Stimulated activated CD4-positive, alpha-beta T cell treated with anti-CD3 and anti-CD28 coated beads, Interleukin-1b, Interleukin-23, amount 100 ng/mL, for 24 hours (primary cell): ENCODE measurements around the gene NSD2.

Experiments used
- DNase-seq, 4 experiments: peaks; one replicate each; pipeline ENCODE4 v3.0.0-alpha.2; 2020; ENCODE audit warnings: low read depth in 4 of 4, low spot score in 1 of 4

NSD2 gene

DNA sequence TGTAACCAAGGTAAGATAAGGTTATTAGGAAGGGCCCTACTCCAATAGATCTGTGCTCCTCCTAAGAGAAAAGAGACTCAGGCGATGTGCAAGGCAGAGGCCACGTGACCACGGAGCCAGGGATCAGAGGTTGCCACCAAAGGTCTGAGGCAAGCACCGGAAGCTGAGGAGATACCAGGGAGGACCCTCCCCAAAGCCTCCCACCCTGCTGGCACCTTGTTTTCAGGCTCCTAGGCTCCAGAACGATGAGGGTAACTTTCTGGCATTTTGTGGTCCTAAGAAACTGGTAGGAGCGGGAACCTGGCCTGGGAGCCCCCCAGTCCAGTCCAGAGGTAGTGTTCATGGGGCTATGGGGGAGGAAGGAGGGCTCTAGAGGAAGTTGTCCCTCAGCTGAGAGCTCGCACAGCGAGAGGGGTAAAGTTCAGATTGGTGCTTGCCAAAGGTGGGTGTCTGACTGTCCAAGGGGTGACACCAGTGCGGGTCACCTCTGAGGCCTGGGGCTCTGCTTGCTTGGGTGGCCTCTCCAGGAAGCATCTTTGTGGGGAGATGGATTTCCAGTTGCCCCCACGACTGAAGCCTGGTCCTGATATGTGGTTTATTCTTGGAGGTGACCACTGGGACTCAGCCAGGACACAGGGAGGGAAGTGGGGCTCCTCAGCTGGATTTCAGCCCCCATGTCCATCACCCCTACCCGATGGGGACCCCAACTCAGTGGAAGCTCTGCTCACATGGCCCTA is 7.7 kb upstream of the NSD2 start:
- no peak for DNase-seq

DNA sequence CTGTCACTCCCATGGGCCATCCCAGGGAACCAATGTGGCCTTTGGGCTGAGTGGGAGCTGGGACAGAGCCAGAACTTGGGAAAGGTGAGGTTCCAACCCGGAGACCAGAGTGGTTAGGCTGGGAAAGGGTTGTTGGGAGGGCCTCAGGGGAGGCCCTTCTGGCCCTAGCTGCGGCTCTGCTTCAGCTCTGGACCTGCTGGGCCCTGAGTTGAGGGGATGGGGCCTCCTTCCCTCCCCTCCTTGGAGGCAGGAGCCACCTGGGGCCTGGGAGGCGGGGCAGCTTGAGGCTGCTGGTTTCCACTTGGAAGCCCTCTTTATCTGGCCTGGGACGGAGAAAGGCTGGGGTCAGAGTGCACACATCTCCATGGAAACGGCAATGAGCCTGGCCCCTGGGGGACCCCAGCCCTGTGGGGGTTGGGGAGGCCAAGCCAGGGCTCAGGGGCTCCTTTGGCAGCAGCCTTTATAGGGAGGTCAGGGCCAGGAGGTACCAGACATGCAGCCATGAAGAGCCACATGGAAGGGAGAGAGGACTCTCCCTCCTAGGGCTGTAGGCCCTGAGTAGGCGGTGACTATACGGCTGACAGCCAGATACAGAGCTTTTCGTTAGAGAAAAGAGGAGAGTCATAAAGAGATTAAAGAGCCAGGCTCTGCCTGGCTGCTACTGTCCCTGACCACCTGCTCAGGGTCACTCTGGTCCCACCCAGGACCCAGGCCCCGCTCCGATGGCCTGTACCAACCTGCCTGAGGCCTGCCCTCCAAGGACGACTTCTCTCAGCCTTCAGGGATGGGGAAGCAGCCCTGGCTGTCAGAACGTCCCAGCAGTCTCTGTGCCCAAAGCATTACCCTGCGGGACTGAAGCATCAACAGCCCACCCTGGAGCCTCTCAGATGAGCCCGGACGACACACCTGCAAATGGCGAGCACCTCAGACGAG is 6.9 kb upstream of the NSD2 start:
- DNase-seq: no peak

DNA sequence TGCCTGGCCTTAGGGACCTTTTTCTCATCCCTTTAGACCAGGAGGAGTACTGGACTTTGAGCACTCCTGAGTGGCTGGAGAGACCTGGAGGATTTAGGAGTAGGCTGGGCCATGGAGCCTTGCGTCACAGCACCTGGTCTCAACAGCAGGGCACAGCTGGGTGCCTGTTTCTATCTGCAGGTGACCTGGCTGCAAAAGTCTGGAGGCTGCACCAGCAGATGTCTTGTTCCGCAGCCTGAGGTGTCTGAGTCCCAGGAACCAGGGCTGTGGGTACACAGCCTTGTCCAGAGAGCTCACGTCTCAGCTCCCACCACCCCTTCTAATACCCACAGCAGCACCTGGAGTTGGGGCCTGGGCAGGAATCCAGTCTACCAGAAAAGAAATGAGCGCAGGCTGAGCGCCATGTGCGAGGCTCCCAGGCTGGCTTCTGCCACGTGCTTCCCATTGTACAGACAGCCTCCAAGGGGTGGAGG is 5.0 kb upstream of the NSD2 start:
- DNase-seq: no peak

DNA sequence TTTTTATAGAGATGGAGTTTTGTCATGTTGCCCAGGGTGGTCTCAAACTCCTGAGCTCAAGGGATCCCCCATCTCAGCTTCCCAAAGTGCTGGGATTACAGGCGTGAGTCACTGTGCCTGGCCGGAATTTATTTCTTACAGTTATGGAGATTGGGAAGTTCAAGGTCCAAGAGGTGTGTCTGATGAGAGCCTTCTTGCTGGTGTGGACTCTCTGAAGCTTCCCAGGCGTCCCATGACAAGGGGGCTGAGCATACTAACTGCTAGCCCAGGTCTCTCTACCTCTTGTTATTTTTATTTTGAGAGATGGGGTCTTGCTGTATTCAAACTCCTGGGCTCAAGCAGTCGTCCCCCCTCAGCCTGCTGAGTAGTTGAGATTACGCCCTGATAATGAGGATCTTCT is 2.9 kb upstream of the NSD2 start:
- DNase-seq: no peak

DNA sequence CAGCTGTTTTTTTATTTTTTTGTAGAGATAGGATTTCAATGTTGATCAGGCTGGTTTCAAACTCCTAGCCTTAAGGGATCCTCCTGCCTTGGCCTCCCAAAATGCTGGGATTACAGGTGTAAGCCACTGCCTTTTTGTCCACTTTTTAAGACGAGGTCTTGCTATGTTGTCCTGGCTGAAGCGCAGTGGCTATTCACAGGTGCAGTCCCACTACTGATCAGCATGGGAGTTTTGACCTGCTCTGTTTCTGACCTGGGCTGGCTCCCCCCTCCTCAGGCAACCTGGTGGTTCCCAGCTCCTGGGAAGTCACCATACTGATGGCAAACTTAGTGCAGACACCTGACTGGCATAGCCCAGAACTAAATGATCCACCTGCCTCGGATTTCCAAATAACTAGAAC is 2.3 kb upstream of the NSD2 start:
- DNase-seq: no peak

DNA sequence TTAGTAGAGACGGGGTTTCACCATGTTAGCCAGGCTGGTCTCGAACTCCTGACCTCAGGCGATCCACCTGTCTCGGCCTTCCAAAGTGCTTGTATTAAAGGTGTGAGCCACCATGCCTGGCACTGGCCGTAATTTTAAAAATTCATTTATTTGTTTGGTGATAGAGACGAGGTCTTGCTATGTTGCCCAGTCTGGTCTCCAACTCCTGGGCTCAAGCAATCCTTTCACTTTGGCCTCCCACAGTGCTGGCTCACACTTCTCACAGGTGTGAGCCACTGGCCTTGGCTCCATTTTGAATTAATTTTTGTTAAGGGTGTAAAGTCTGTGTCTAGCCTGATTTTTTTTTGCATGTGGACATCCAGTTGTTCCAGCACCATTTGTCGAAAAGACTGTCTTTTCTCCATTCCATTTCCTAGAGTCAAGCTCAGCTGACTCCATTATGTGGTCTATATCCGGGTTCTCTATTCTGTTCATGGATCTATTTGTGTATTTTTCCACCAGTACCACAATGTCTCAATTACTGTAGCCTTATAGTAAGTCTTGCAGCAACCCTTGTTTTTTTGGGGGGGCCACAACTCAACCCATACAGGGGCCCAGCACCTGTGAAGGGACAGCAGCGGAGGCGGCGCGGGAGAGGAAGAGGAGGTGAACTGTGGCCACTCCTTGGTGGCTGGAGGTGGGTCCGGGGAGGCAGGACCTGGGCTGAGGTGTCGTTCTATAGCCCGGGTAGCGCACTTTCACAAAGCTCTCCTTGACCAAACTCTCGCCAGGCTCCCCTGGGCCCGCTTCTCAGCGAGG is 1.5 kb upstream of the NSD2 start:
- DNase-seq: no peak

DNA sequence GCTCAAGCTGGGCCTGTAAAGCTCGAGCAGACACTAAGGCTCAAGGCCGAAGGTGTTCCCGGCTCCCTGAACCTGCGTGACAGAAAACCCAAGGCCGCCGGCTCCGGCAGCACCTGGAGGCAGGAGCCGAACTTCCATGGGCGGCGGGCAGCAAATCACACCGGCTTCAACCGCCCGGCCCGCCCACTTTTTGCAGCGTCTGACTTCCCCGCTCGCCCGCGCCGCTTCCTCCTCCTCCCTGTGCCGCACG is 940 bp upstream of the NSD2 start:
- DNase-seq: peak; percentile 57 to 86 (median 76)

DNA sequence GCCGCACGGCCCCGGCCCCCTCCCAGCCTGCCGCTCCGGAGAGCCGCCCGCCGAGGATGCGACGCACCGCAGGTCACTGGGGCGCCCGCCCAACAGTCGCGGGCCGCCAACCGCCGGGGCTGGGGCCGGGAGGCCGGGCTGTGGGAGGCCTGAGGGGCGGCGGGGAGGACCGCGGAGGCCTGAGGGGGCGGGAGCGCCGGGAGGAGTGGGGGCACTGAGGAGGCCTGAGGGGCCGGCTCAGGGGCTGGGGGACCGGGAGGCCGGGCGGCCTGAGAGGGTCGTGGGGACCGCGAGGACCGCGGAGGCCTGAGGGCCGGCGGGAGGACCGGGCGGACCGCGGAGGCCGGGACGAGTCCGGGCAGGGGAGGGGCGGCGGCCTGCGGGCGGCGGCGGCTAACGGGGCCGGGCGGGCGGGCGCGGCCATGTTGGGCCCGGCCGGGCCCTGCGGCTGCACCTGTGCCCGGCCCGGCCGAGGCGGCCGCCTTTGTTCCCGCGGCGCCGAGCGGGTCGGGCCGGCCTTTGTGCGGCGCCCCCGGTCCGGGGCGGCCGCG is 353 bp downstream of the NSD2 start:
- DNase-seq: no peak

DNA sequence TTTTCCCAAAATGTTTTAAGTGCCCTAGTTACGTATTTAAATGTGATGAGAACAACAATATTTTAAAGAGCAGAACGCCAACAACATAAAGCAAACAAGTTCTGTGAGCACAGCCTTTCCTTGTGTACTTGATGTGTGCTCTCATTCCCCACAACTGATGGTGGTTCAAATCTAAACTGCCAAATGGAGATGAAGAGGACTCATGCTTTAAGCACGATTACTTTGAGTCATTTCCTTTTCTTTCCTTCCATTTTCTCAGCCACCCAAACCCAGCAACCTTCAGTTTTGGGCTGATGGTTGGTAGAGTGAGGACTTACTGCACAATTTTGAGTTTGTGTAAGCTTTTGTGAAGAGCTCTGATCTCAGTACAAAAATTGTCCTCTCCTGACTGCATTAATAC is 1.7 kb downstream of the NSD2 start:
- DNase-seq: no peak

DNA sequence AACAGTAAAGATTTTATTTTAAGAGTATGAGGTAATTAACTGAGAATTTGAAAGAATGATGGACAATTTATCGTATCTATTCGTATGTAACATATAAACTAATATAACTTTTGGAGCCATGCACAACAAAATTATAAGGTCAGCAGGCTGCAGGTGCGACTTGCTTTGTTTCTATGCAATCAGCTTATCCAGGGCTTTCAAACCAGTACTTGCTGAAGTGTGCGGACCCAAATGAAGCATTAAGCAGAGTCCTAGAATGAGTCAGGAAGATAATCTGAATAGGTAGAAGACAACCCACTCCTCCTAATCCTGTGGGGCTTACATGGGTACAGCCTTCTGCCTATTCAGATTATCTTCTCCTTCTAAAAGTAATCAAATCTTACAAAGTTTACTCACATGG is 2.1 kb downstream of the NSD2 start:
- DNase-seq: no peak

DNA sequence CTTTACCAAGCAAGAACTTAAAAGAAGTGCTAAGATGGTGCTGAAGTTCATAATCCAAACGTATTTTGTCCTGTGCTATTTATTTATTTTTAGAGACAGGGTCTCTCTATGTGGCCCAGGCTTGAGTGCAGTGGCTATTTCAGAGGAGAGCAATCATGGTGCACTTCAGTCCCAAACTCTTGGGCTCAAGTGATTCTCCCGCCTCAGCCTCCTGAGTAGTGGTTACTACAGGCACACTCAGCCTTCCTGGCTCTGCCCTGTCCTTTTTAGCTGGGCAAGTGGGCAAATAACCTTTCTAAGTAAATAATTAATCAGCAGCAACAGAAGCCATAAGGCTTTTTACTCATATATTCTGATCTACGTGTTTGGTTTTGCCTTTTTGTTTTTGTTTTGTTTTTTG is 2.6 kb downstream of the NSD2 start:
- DNase-seq: no peak

DNA sequence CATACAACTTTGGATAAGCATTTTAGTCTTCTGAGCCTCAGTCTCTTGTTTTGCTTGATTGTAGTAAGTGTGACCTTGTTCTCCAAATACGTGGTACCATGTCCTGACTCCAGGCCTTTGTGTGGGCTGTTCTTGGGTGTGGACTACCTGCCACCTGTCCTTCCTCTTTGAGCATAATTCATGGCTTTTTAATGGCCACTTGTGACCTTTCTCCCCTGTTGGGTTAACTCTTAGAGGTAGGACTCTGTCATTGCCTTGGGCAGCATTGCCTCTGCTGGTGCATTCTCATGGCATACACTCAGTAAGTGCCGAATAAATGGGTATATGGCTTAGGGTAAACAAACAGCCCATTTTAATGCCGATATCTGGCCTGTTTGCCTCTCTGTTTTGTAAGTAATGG is 3.0 kb downstream of the NSD2 start:
- DNase-seq: no peak

DNA sequence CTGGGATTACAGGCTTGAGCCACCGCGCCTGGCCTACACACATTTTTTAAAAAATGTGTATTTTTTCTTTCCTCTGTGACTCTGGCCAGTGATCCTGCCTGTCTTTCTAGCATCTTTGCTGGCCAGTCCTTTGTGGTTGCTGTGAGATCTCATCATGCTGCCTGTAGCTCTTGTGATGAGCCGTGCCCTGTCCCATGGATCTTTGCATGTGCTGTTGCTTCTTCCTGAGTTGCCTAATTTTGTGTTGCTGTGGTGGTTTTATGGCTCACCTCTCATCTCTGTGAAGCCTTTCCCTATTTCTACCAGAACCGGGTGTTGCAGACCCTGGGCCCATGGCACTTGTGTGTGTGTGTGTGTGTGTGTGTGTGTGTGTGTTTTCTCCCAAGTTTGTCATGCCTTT is 8.3 kb downstream of the NSD2 start:
- DNase-seq: no peak

DNA sequence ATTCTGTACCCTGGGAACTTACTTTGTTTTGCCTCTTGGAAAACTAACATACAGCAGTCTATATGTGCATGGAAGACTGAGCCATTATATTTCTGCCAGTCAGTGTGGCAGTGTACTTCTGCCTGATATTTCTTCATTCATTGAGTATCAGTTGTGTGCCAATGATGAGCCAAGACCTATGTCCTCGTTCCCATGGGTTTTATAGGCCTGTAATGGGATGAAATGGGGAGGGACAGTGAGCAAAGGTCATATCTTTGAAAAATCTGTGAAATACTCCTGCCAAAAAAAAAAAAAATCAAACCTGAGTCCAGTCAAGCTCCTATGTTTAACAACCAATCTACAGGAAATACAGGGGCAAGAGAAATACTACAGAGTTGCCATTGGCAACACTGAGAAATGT is 9.1 kb downstream of the NSD2 start:
- no peak for DNase-seq

DNA sequence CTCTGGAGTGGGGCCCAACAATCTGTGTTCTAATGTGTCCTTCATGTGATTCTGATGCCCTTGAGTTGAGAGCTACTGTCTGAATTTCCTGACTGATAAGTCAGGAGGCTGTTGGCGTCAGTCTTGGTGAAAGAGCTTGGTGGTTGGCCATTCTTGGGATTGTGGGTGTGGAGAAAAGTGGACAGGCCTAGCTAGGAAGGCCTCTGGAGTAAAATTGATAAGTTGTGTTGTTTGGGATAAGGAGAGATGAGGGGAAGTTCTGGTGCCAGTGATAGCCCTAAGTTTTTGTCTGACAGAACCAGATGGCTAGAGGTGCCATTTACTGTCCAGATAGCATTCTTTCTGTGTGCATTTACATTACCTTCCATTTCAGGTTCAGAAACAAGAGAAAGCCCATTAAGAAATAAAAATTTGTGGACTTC is 11.7 kb downstream of the NSD2 start:
- DNase-seq: no peak

DNA sequence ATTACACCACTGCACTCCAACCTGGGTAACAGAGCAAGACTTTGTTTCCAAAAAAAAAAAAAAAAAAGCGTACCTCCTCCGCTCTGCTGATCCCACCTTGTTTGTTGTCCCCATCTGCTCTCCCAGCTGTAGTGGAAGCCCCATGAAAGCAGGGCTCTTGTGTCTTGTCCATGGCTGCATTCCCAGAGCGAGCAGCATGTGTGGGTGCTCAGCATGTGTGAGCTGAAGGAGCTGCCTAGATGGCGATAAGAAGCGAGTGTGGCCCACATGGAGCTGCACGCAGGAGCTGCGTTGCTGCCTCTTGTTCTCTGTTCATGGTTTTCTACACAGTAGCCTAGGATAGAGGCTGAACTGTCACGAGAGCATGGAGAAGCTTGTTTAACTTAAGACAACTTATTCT is 12.4 kb downstream of the NSD2 start:
- no peak for DNase-seq

DNA sequence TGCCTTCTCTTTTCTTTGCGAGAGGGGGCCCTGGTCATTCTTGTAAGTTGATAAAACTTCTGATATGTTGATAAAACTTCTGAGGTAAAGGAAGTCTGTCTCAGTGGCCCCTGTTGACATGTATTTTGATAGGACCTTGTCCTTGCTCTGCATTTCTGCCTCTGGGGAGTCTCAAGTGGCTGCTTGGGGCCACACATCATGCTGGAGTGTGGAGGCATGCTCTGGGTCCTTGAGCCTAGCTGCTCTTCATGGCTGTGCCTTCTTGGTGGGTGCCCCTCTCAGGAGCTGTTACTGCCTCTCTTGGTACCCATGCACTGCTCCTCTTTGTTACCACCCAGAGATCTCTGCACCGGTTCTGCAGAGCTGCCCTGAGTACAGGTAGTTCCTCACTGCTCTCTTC is 14.2 kb downstream of the NSD2 start:
- no peak for DNase-seq

DNA sequence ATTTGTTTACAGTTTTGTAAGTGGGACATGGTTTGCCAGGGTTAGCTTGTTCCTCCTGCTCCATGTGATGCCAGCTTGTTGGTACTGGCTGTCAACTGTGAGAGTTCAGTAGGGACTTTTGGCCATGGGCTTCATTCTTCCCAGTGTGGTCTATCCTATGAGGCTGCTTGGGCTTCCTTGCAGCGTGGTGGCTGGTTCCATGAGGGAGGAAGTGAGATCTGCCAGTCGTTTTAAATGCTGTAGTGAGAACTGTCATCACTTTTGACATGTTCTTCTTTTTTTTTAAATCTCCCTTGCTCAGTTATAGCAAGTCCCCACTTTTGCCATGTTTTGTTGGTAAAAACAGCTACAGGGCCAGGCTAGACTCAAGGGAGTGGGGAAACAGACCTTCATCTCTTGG is 15.9 kb downstream of the NSD2 start:
- no peak for DNase-seq

DNA sequence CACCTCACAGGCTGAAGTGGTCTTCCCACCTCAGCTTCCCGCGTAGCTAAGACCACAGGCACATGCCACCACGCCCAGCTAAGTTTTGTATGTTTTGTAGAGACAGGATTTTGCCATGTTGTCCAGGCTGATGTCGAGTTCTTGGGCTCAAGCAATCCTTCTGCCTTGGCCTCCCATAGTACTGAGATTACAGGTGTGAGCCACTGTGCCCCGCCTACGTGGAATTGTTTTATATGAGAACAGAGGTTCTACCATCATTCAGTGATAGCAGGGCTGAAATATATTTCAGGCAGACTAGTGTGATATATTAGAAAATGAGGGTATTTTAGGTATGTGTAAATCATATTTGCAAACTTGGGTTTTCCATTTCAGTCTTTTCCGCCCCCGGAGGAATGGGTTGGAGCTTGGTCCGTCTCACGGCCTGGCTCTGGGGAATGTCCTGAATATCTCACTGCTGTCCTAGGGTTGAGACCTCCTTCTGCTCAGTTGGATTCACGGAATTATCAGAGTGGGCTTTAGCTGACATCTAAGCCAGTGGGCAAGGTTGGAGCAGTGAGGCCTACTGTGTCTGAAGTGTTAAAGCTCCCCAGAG is 19.9 kb downstream of the NSD2 start:
- DNase-seq: no peak

DNA sequence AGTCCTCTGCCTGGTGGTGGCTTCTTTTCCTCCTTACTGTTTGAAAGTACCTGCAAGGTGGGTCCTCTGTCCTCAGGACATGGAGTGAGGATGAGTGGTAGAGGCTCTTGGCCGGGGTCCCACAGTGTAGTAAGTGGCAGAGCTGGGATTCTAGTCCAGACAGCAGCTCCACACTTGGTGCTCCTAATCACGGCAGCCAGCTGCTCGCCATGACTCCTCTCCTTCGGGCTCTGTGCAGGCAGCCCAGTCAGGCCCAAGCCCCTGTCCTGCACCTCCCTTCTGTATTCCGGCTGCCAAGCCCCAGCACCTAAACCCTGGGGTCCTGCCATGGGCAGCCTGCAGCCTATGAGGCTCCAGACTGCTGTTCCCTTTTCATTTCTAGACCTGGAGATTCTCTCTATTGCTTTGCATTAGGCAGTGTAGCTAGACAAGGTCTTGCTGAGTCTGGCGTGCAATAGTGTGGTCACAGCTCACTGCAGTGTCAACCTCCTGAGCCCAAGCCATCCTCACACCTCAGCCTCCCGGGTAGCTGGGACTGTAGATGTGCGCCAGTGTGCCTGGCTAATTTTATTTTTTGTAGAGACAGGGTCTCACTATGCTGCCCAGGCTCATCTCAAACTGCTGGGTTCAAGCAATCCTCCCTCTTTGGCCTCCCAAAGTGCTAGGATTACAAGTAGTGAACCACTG is 24.9 kb downstream of the NSD2 start:
- DNase-seq: no peak

DNA sequence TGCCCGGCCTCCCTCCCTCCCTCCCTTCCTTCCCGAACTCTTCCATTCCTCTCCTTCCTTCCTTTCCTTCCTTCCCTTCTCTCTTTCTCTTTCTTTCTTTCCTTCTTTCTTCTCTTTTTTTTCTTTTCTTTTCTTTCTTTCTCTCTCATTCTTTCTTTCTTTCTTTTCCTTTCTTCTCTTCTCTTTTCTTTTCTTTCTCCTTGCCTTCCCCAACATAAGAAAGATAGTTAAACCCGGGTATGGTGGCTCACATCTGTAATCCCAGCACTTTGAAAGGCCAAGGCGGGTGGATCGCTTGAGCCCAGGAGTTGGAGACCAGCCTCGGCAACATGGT is 25.4 kb downstream of the NSD2 start:
- DNase-seq: no peak
